HG03571 (cell line): ENCODE results near the gene TMC3.
"Not testable (repeated sequence)": the region's sequence is repeated elsewhere in the genome, so short reads cannot be mapped to it uniquely, and the experiment has no call there.

Experiments used
- ATAC-seq: cut with Tn5 transposase; IDR thresholded peaks from one replicate; pipeline ENCODE4 v1.9.1; 2021; ENCODE audit not compliant: unreplicated experiment

Gene TMC3

GRCh38 chr15:81347910-81348309, 26.1 kb downstream of the TMC3 start:
- ATAC-seq: no peak

DNA sequence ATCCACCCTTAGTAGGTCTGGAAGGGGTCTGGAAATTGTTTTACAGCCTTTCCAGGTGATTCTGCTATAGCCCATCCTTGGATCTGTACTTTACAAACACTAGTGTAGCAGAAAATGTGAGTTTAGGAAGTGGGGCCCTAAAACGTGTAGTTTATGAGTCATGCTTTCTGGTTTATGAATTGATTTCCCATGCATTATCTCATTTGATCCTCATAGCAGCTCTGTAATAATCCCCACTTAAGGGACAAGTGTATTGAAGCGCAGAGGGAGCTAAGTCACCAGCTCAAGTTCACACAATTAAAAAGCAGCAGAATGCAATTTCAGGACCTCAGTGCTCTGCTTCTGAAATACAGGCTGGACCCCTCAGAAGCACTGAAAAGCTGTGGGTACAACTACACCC, 27.4 kb downstream of the TMC3 start:
- ATAC-seq: no peak

- ATAC-seq: no peak
Measured at GRCh38 chr15:81343371-81343770, 30.6 kb downstream of the TMC3 start.

DNA sequence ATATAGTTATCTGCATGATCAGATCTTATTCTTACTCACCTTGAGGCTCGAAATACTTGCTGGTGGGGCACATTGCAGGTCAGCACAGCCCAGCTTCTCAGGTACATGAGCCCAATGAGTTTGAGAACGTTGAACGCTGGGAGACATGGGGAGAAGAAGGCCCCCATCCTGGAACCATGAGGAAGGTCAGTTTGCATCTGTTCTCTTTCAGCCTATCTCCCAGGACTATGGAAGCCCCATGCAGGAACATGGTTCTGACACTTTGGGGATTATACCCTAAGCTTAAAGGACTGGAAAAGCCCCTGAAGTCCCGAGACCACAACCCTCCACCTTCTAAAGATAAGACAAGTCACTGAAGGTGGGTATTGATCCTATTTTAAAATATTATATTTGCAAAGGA, 32.7 kb downstream of the TMC3 start:
- no peak for ATAC-seq

GRCh38 chr15:81339851-81340250, 34.2 kb downstream of the TMC3 start:
- no peak for ATAC-seq

DNA sequence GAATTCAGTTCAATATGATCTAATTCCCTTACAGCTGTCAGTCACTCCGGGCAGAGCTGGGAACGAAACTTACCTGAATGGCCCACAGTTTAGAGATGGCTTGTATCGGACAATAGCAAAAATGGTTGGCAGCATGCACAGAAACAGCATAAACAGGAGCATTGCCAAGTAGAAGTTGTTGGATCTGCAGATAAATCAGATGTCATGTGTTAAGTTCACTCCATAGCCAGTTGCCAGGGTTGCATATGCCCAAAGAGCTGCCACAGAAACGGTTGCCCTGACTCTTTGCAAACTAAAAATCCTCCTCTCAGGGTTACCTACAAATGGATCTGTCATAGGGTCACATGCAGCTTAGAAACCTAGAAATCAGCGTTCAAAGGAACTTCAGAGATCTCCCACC, 34.7 kb downstream of the TMC3 start:
- no peak for ATAC-seq

DNA sequence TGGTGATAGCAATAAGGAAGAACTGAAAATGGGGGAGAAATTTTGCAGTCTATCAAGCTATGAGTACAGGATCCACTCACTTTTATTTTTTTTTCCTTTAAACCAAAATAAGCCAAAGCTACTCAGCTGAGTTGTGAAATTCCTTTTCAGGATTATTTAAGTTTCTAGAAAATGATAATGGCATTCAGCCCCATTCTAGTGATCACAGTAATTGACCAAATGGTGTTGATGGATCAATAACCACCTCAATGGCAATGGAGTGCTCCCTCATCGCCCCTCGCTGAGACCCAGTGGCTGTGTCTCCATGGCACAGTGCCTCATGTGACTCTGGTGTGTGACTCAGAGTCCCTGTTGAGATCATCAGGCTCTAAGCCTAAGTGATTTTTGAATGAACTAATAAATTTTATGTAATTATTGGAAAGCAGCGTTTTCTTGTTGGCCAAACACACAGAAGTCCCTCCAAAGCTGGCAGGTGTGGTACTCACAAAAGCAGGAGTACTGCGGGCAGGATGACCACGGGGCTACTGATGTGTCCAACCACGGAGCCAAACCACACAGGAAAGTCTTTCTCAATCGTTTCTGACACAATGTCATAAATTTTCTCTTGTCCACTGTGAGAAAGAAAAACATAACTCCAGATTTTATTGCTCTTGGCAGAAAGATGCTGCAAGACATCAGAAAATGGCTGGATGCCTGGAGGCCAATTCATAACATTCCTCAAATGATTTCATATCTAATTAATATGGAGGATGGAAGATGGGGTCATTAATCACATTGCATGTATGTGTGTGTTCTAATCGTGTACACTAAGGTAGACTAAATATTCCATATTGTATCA, 35.6 kb downstream of the TMC3 start:
- ATAC-seq: no peak

DNA sequence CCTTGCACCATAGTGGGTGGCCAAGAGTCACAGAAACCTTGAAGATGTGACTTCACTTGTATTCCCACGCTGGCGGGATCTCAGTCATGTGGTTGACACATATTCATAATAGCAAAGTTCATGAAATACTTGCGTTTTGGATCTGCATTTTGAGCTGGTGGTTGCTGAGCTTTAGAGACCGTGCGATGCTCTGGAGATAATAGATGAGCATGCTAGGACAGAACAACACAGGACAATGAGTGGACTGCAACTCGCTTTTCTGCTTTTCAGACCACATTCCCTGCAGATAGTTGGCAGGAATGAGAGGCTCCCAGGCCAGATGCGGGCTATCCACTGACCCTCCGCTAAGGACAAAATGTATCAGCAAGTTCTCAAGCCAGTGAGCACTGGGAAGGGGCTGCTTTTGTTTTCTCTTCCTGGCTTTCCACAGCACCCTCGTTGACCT, 36.3 kb downstream of the TMC3 start:
- ATAC-seq: no peak

DNA sequence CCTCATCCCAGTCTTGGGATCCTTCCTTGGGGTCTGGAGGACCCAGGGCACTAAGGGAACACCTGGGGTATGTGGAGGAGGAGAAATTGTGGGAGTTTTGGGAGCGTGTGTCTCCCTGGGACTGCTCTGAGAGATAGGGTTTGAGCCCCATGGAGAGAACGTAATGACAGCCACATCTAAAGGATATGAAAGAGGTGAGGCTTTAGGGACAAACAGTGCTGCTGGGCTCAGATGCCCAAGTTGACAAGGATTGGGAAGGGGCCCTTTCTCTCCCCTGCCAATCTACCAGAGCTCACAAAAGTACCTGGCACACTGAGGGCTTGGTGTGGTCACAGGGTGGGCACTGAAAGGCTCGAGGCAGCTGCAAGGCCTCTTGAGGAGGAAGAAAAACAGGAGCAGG, 36.8 kb downstream of the TMC3 start:
- no peak for ATAC-seq

DNA sequence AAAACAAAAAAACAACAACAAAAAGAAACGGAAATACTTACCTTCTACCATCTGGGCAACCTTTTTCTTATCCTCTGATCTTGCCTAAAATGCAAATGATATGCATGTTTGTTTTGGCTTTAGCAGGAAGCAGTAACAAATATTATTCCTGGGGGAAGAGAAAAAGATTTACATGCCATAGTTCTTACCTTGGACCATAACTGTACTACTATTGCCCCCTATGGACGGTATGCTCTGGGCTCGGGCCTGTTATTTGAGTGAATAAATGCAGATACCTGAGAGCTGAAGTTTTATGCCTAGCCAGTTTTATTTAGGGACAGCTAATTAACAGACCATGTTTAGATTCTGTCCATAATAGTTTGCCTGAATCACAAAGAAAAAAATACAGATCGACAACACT, 37.4 kb downstream of the TMC3 start:
- no peak for ATAC-seq

DNA sequence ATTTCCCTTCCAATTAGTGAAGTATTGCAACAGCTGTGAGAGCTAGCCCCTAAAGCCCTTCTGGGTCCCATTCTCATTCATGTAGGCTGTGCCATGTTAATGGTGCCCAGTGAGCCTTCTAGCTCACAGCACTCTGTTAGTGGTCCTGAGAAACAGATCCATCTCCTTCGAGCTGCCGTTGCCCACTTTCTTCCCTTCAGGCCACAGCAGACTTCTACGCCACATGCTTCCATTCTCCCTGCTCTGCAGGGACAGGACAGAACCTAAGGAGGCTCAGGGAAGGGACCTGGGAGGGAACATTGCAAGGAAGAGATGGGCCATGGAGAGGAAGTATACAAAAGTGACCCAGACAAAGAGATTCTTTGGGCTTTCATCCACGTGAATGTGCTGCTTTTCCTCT, 38.4 kb downstream of the TMC3 start:
- ATAC-seq: no peak

DNA sequence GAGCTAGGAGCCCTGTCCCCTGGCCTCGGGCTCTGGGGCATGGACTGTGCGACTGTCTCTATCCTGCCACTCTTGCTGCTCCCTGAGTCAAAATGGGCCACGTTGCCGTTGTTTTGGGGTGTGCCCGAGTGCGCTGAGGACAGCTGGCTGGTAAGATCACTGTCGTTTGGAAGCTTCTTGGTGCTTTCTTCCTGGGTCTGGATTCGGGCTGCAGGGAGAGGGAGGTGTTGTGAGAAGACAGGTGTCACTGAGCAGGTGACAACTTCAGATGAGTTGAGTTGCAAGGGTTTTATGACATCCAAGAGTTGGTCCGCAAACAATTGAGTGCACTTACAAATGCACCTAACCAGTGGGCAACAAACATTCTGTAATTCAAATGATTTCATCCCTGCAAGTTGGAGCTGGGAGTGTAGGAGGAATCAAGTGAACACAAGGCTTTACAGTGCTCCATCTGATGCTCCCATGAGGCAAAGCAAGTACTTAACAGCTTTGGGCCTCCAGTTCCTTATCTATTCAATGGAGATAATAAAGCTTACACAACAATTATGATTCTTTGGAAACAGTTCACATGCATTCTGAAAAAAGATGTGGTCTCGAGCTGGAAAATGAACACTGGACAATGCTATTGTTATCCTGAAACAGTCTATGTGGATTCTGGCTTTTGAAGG, 39.1 kb downstream of the TMC3 start:
- no peak for ATAC-seq

- no peak for ATAC-seq
Measured at GRCh38 chr15:81333363-81333762, 40.6 kb downstream of the TMC3 start.

DNA sequence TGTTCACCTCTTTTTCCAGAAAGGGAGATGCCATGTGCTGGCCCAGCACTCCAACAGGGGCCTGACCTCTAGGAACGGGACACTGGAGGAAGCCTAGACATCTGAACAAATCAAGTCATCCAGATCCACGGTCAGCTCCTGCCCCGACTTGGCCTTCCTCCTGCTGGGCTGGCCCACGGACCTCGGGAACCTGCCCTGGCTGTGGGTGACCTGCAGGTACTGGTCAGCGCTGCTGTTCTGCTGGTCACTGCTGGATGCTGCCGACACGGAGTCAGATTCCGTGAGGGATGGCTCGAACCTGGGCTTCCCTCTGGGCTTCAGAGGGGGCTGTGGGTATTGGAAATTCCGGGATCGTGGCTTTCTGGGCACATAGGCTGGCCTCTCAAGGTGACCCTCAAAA, 41.7 kb downstream of the TMC3 start:
- ATAC-seq: no peak

DNA sequence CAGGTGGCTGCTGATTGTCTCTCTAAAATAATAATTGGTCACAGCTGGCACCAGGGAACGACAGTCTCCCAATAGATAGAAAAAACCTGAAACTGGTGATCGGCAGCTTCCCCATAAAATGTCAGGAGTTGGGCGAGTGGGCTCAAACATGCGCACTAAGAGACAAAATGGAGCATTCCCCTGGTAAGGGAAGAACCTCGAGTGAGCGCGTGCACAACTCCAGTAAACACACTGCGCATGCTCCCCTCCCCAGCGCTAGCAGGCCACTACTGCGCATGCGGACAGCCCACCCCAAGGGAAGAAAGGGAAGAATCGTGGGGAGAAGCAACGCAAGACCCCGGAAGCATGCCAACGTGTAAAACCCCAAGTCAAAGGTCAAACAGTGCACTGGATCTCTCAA, 42.4 kb downstream of the TMC3 start:
- no peak for ATAC-seq

DNA sequence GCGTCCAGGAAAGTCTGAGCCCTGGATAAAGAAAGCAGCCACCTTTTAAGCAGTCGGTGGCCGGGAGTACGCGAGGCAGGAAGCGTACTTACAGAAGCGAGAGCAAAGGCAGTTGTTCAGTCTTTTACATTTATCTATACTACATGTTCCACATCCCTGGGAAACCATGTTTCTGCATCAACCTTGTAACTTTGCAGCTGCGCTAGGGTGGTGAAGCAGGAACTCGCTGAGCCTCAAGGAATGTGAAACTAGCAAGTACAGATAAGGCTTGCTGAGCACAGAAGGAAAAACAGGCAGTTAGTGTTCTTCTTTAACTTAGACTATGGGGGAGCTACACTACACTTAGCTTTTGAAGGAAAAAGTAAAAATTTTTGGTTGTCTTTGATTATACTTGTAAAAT, 42.9 kb downstream of the TMC3 start:
- not testable (repeated sequence) for ATAC-seq

DNA sequence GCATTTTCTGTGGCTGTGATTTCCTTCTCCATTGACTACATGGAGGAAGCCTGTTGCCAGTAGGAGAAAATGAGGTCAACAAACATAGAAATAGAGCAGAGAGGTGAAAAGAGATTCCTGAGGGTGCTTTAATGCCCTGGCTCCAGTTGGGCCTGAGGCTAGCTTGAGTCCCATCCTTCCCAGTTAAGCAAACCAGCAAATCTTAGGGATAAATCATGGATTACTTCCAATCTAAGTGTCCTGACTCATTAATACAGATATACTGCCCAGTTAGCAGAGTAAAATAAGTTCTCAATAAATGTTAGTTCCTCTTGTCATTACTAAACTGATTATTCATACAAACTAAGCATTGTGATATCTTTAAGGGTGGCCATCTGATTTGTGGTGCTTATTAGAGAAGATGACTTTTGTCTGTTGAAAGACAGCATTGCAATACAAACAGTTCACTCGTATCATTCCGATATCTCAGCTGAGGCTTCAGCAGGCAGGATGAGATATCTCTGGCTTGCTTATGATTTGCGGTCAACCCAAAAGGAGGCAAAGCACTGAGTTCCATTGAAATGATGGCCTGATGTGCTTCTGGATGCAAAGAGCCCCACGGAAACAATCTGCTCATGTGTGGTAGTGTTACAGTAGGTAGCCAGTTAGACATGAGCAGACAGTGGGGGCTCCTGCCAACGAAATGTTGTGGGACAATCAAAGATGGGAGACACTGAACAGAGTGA, 43.5 kb downstream of the TMC3 start:
- no peak for ATAC-seq

DNA sequence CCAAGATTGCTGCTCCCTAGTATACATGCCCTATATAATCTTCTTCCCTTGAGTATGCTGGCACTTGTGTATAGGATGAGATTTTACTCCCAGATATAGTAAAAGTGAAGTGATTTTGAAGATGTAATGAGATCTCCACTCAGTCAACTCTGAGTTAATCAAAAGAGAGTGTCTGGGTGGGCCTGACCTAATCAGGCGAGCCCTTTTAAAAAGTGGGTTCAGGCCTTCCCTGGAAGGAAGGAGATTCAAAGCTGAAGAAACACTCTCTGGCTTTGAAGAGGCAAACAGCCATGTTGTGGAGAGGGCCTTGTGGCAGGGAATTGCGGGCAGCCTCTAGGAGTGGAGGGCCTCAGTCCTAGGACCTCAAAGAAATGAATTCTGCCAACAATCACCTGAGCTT, 44.6 kb downstream of the TMC3 start:
- ATAC-seq: no peak

GRCh38 chr15:81327516-81327915, 46.5 kb downstream of the TMC3 start:
- no peak for ATAC-seq

GRCh38 chr15:81326466-81327212, 47.4 kb downstream of the TMC3 start:
- ATAC-seq: no peak
